ENCODE data around the gene NEO1.
"Not testable (repeated sequence)": the region's sequence is repeated elsewhere in the genome, so short reads cannot be mapped to it uniquely, and the experiment has no call there.

The NEO1 gene

GRCh38 chr15:73139041-73139743 is 86.9 kb downstream of the NEO1 start:
- no peak overlapping the region for H3K27ac Mint-ChIP-seq
- no peak overlapping the region for H3K4me3 Mint-ChIP-seq
- no peaks in the 10 kb centered on the region for H3K27me3 Mint-ChIP-seq
- no peak for ATAC-seq
- H3K36me3 Mint-ChIP-seq, result peaks cover 8% of the 10 kb centered on the region
- H3K9me3 Mint-ChIP-seq, result no peaks in the 10 kb centered on the region
- H3K4me1 Mint-ChIP-seq, result peaks cover 16% of the 10 kb centered on the region

- H3K27me3 Mint-ChIP-seq, result no peaks in the 10 kb centered on the region
- H3K4me3 Mint-ChIP-seq, result no peak overlapping the region
- H3K27ac Mint-ChIP-seq, result no peak overlapping the region
- peaks cover 15% of the 10 kb centered on the region for H3K36me3 Mint-ChIP-seq
- H3K9me3 Mint-ChIP-seq, result no peaks in the 10 kb centered on the region
- no peak for ATAC-seq
- peaks cover 16% of the 10 kb centered on the region for H3K4me1 Mint-ChIP-seq
Measured at GRCh38 chr15:73139744-73140553, 87.7 kb downstream of the NEO1 start.

- Mint-ChIP-seq H3K9me3 (no peaks in the 10 kb centered on the region), H3K4me3 (no peak overlapping the region), H3K36me3 (peaks cover 14% of the 10 kb centered on the region), H3K4me1 (peaks cover 16% of the 10 kb centered on the region), H3K27ac (no peak overlapping the region), H3K27me3 (no peaks in the 10 kb centered on the region)
- ATAC-seq, result no peak
Measured at GRCh38 chr15:73141216-73141900, 89.1 kb downstream of the NEO1 start.

GRCh38 chr15:73142802-73143762 is 90.8 kb downstream of the NEO1 start:
- peak; percentile 53 for ATAC-seq

GRCh38 chr15:73143763-73144155 is 91.5 kb downstream of the NEO1 start:
- H3K27ac Mint-ChIP-seq, result peak overlapping the region; percentile 22
- peaks cover 16% of the 10 kb centered on the region for H3K4me1 Mint-ChIP-seq
- no peaks in the 10 kb centered on the region for H3K9me3 Mint-ChIP-seq
- H3K36me3 Mint-ChIP-seq, result peaks cover 9% of the 10 kb centered on the region
- H3K27me3 Mint-ChIP-seq, result no peaks in the 10 kb centered on the region
- no peak for ATAC-seq
- no peak overlapping the region for H3K4me3 Mint-ChIP-seq

More at GRCh38 chr15:73142802-73143762, 90.8 kb downstream of the NEO1 start:
- Mint-ChIP-seq H3K36me3 (peaks cover 9% of the 10 kb centered on the region), H3K27me3 (no peaks in the 10 kb centered on the region), H3K27ac (peak overlapping the region; percentile 22), H3K9me3 (no peaks in the 10 kb centered on the region), H3K4me1 (peaks cover 16% of the 10 kb centered on the region), H3K4me3 (no peak overlapping the region)

GRCh38 chr15:73146419-73146818 is 94.2 kb downstream of the NEO1 start:
- Mint-ChIP-seq H3K4me3 (no peak overlapping the region), H3K27ac (no peak overlapping the region), H3K9me3 (peaks cover 8% of the 10 kb centered on the region), H3K27me3 (no peaks in the 10 kb centered on the region), H3K36me3 (peaks cover 18% of the 10 kb centered on the region), H3K4me1 (peaks cover 16% of the 10 kb centered on the region)
- ATAC-seq, result no peak

- Mint-ChIP-seq H3K4me3 (no peak overlapping the region), H3K27me3 (no peaks in the 10 kb centered on the region), H3K9me3 (peaks cover 18% of the 10 kb centered on the region), H3K36me3 (peaks cover 33% of the 10 kb centered on the region), H3K27ac (no peak overlapping the region), H3K4me1 (no peaks in the 10 kb centered on the region)
- ATAC-seq, result no peak
Measured at GRCh38 chr15:73150831-73151230, 98.6 kb downstream of the NEO1 start.

GRCh38 chr15:73153024-73153423 is 100.8 kb downstream of the NEO1 start:
- Mint-ChIP-seq H3K4me1 (no peaks in the 10 kb centered on the region), H3K9me3 (peaks cover 23% of the 10 kb centered on the region), H3K27me3 (no peaks in the 10 kb centered on the region), H3K27ac (no peak overlapping the region), H3K4me3 (no peak overlapping the region), H3K36me3 (peaks cover 44% of the 10 kb centered on the region)
- no peak for ATAC-seq

GRCh38 chr15:73153447-73153846 is 101.2 kb downstream of the NEO1 start:
- H3K36me3 Mint-ChIP-seq, result peaks cover 44% of the 10 kb centered on the region
- H3K4me3 Mint-ChIP-seq, result no peak overlapping the region
- peaks cover 23% of the 10 kb centered on the region for H3K9me3 Mint-ChIP-seq
- no peak overlapping the region for H3K27ac Mint-ChIP-seq
- no peaks in the 10 kb centered on the region for H3K4me1 Mint-ChIP-seq
- no peak for ATAC-seq
- H3K27me3 Mint-ChIP-seq, result no peaks in the 10 kb centered on the region

- ATAC-seq, result no peak
Measured at GRCh38 chr15:73156431-73157191, 104.3 kb downstream of the NEO1 start.

GRCh38 chr15:73161546-73161945 is 109.3 kb downstream of the NEO1 start:
- no peak overlapping the region for H3K27ac Mint-ChIP-seq
- no peaks in the 10 kb centered on the region for H3K4me1 Mint-ChIP-seq
- H3K36me3 Mint-ChIP-seq, result peaks cover 26% of the 10 kb centered on the region
- H3K27me3 Mint-ChIP-seq, result no peaks in the 10 kb centered on the region
- peaks cover 10% of the 10 kb centered on the region for H3K9me3 Mint-ChIP-seq
- no peak for ATAC-seq
- no peak overlapping the region for H3K4me3 Mint-ChIP-seq

More at GRCh38 chr15:73156431-73157191, 104.3 kb downstream of the NEO1 start:
- Mint-ChIP-seq H3K4me1 (no peaks in the 10 kb centered on the region), H3K27me3 (no peaks in the 10 kb centered on the region), H3K36me3 (peaks cover 33% of the 10 kb centered on the region), H3K9me3 (peaks cover 15% of the 10 kb centered on the region), H3K4me3 (no peak overlapping the region), H3K27ac (no peak overlapping the region)

- Mint-ChIP-seq H3K4me3 (no peak overlapping the region), H3K9me3 (peaks cover 10% of the 10 kb centered on the region), H3K36me3 (peaks cover 21% of the 10 kb centered on the region), H3K4me1 (no peaks in the 10 kb centered on the region), H3K27ac (no peak overlapping the region), H3K27me3 (no peaks in the 10 kb centered on the region)
- no peak for ATAC-seq
Measured at GRCh38 chr15:73165435-73165834, 113.2 kb downstream of the NEO1 start.

- H3K27ac Mint-ChIP-seq, result no peak overlapping the region
- peaks cover 10% of the 10 kb centered on the region for H3K9me3 Mint-ChIP-seq
- H3K27me3 Mint-ChIP-seq, result no peaks in the 10 kb centered on the region
- ATAC-seq, result no peak
- H3K36me3 Mint-ChIP-seq, result peaks cover 21% of the 10 kb centered on the region
- no peak overlapping the region for H3K4me3 Mint-ChIP-seq
- H3K4me1 Mint-ChIP-seq, result no peaks in the 10 kb centered on the region
Measured at GRCh38 chr15:73165844-73166243, 113.6 kb downstream of the NEO1 start.

GRCh38 chr15:73166711-73167110 is 114.4 kb downstream of the NEO1 start:
- not testable (repeated sequence) for H3K4me1 Mint-ChIP-seq, H3K27ac Mint-ChIP-seq, H3K4me3 Mint-ChIP-seq, H3K27me3 Mint-ChIP-seq, ATAC-seq
- peaks cover 10% of the 10 kb centered on the region for H3K9me3 Mint-ChIP-seq
- peaks cover 21% of the 10 kb centered on the region for H3K36me3 Mint-ChIP-seq
